Measurements from ENCODE around the gene CSNK1E.
A peak's percentile ranks its signal among the peaks of the same experiment; 100 is the strongest.
"Not testable (repeated sequence)": the region's sequence is repeated elsewhere in the genome, so short reads cannot be mapped to it uniquely, and the experiment has no call there.

Gene CSNK1E

DNA sequence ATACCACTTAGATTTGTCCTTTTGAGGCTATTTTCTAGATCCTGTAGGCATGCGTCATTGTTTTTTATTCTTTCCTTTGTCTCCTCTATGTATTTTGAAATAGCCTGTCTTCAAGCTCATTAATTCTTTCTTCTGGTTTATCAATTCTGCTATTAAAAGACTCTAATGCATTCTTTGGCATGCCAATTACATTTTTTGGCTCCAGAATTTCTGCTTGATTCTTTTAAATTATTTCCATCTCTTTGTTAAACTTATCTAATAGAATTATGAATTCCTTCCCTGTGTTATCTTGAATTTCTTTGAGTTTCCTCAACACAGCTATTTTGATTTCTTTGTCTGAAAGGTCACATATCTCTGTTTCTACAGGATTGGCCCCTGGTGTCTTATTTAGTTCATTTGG, 42.6 kb upstream of the CSNK1E start:
- no CpG with 5 or more reads among the region's 1 CpG for WGBS (ENCODE audit: extremely low coverage, insufficient coverage, insufficient read length)
- H3K27me3 ChIP-seq (ENCODE audit: insufficient read depth, low read length); H2BK12ac ChIP-seq (ENCODE audit: low read length); H3K18ac ChIP-seq (ENCODE audit: low read length); H2BK5ac ChIP-seq (ENCODE audit: low read depth, low read length, poor library complexity); H4K8ac ChIP-seq (ENCODE audit: low read depth, low read length); H3K79me2 ChIP-seq (ENCODE audit: control insufficient read depth, insufficient read depth, low read length, poor library complexity); H3K27ac ChIP-seq (ENCODE audit: low read depth, low read length); H3K9ac ChIP-seq (ENCODE audit: low read length); H3K79me1 ChIP-seq (ENCODE audit: low read length); H3K4me2 ChIP-seq (ENCODE audit: low read length); H3K4ac ChIP-seq (ENCODE audit: low read depth, low read length); H2BK120ac ChIP-seq (ENCODE audit: insufficient read depth, low read length, poor library complexity); H3K23ac ChIP-seq (ENCODE audit: low read length); H2AK5ac ChIP-seq (ENCODE audit: low read length); H4K91ac ChIP-seq (ENCODE audit: low read depth, low read length); H3K36me3 ChIP-seq (ENCODE audit: control insufficient read depth in 1 of 2, insufficient read depth in 2 of 2, low read length in 2 of 2); H4K12ac ChIP-seq (ENCODE audit: low read depth, low read length); H3K4me3 ChIP-seq (ENCODE audit: low read depth, low read length); DNase-seq; H3K9me3 ChIP-seq (ENCODE audit: insufficient read depth, low read depth, low read length); H3K4me1 ChIP-seq (ENCODE audit: control insufficient read depth in 1 of 2, insufficient read depth in 2 of 2, low read length in 2 of 2); H2AFZ ChIP-seq (ENCODE audit: insufficient read depth, low read length, poor library complexity); H3K14ac ChIP-seq (ENCODE audit: low read length): not testable (repeated sequence)

DNA sequence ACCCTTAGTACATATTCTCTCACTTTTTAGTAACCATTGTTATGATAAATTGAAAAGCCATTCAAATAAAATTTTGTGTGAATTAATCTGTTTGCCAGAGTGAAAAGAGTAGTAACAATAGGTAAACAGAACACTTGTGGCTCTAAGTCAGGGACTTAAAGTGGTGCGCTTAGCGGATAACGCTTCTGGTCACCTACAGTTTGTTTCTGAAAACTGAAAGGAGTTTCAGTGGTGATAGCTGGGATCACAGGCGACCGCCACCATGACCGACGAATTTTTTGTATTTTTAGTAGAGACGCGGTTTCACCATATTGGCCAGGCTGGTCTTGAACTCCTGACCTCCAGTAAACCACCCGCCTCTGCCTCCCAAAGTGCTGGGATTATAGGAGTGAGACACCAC, 40.7 kb upstream of the CSNK1E start:
- not testable (repeated sequence) for H2AFZ ChIP-seq (ENCODE audit: insufficient read depth, low read length, poor library complexity); H3K4me1 ChIP-seq (ENCODE audit: control insufficient read depth in 1 of 2, insufficient read depth in 2 of 2, low read length in 2 of 2); DNase-seq; H3K79me2 ChIP-seq (ENCODE audit: control insufficient read depth, insufficient read depth, low read length, poor library complexity); H3K18ac ChIP-seq (ENCODE audit: low read length); H3K4ac ChIP-seq (ENCODE audit: low read depth, low read length); H3K9me3 ChIP-seq (ENCODE audit: insufficient read depth, low read depth, low read length); H3K4me2 ChIP-seq (ENCODE audit: low read length); H4K8ac ChIP-seq (ENCODE audit: low read depth, low read length); H2AK5ac ChIP-seq (ENCODE audit: low read length); H3K23ac ChIP-seq (ENCODE audit: low read length); H3K27me3 ChIP-seq (ENCODE audit: insufficient read depth, low read length); H3K4me3 ChIP-seq (ENCODE audit: low read depth, low read length); H3K14ac ChIP-seq (ENCODE audit: low read length); H4K12ac ChIP-seq (ENCODE audit: low read depth, low read length); H2BK12ac ChIP-seq (ENCODE audit: low read length); H2BK5ac ChIP-seq (ENCODE audit: low read depth, low read length, poor library complexity); H3K27ac ChIP-seq (ENCODE audit: low read depth, low read length); H3K79me1 ChIP-seq (ENCODE audit: low read length); H2BK120ac ChIP-seq (ENCODE audit: insufficient read depth, low read length, poor library complexity); H4K91ac ChIP-seq (ENCODE audit: low read depth, low read length); H3K9ac ChIP-seq (ENCODE audit: low read length)
- WGBS (ENCODE audit: extremely low coverage, insufficient coverage, insufficient read length) = no CpG with 5 or more reads among the region's 10 CpGs
- peaks cover 16 to 18% of the 10 kb centered on the region in 2 experiments for H3K36me3 ChIP-seq (ENCODE audit: control insufficient read depth in 1 of 2, insufficient read depth in 2 of 2, low read length in 2 of 2)

DNA sequence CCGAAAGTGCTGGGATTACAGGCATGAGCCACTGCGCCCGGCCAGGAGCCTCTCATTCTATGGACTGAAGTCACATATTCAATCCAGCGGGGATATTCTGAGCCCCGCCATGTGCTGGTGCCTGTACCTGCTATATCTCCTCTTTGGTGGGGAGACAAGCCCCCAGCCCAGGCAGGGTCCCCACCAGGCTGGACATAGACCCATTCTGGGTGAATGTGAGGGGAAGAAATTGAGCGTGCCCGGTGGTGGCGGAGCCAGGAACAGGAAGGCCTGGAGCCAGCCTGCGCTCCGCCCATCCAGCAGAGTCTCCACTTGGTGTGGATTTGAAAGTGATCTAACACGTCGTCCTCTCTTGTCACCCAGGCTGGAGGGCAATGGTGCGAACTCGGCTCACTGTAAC, 38.0 kb upstream of the CSNK1E start:
- Histone ChIP-seq H3K27ac (ENCODE audit: low read depth, low read length) (no peak overlapping the region), H4K12ac (ENCODE audit: low read depth, low read length) (no peak overlapping the region), H3K79me1 (ENCODE audit: low read length) (no peaks in the 10 kb centered on the region), H3K27me3 (ENCODE audit: insufficient read depth, low read length) (no peaks in the 10 kb centered on the region), H3K4ac (ENCODE audit: low read depth, low read length) (no peak overlapping the region), H3K18ac (ENCODE audit: low read length) (no peak overlapping the region), H3K14ac (ENCODE audit: low read length) (no peak overlapping the region), H4K8ac (ENCODE audit: low read depth, low read length) (no peak overlapping the region), H2BK120ac (ENCODE audit: insufficient read depth, low read length, poor library complexity) (no peak overlapping the region), H2AK5ac (ENCODE audit: low read length) (no peak overlapping the region), H3K79me2 (ENCODE audit: control insufficient read depth, insufficient read depth, low read length, poor library complexity) (no peaks in the 10 kb centered on the region), H3K9ac (ENCODE audit: low read length) (no peak overlapping the region), H3K4me3 (ENCODE audit: low read depth, low read length) (no peak overlapping the region), H2BK5ac (ENCODE audit: low read depth, low read length, poor library complexity) (no peak overlapping the region), H2AFZ (ENCODE audit: insufficient read depth, low read length, poor library complexity) (no peak overlapping the region), H3K23ac (ENCODE audit: low read length) (no peak overlapping the region), H3K4me2 (ENCODE audit: low read length) (no peak overlapping the region), H3K36me3 (ENCODE audit: control insufficient read depth in 1 of 2, insufficient read depth in 2 of 2, low read length in 2 of 2) (peaks cover 16 to 24% of the 10 kb centered on the region in 2 experiments), H3K4me1 (ENCODE audit: control insufficient read depth in 1 of 2, insufficient read depth in 2 of 2, low read length in 2 of 2) (no peaks in the 10 kb centered on the region), H3K9me3 (ENCODE audit: insufficient read depth, low read depth, low read length) (no peaks in the 10 kb centered on the region), H2BK12ac (ENCODE audit: low read length) (no peak overlapping the region), H4K91ac (ENCODE audit: low read depth, low read length) (no peak overlapping the region)
- no peak for DNase-seq
- no CpG with 5 or more reads among the region's 14 CpGs for WGBS (ENCODE audit: extremely low coverage, insufficient coverage, insufficient read length)

DNA sequence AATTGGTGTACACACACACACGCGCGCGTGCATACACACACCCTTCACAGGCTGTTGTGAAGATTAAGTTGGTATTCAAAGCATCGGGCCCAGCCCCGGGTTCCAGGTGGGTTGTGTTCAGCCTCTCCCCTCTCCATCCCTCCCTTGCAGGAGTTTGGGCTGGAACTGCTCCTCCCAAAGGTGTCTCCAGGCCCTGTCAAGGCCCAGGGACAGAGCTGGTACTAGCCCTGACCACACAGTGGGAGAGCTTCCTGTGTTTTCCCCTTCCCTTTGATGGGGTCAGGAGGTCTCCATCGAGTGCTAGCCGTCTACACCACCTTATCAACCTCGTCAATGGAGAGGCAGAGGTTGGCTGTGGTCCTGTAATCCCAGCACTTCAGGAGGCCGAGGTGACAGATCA, 36.5 kb upstream of the CSNK1E start:
- Histone ChIP-seq H3K27me3 (ENCODE audit: insufficient read depth, low read length) (no peaks in the 10 kb centered on the region), H4K8ac (ENCODE audit: low read depth, low read length) (no peak overlapping the region)

More for the DNA sequence above, 36.5 kb upstream of the CSNK1E start:
- Histone ChIP-seq H3K14ac (ENCODE audit: low read length) (no peak overlapping the region), H4K12ac (ENCODE audit: low read depth, low read length) (peak overlapping the region; percentile 31), H2BK12ac (ENCODE audit: low read length) (no peak overlapping the region), H3K79me2 (ENCODE audit: control insufficient read depth, insufficient read depth, low read length, poor library complexity) (no peaks in the 10 kb centered on the region), H4K91ac (ENCODE audit: low read depth, low read length) (no peak overlapping the region), H3K23ac (ENCODE audit: low read length) (no peak overlapping the region), H3K9ac (ENCODE audit: low read length) (no peak overlapping the region), H3K4me3 (ENCODE audit: low read depth, low read length) (no peak overlapping the region), H3K36me3 (ENCODE audit: control insufficient read depth in 1 of 2, insufficient read depth in 2 of 2, low read length in 2 of 2) (peaks cover 16 to 24% of the 10 kb centered on the region in 2 experiments), H3K4ac (ENCODE audit: low read depth, low read length) (no peak overlapping the region), H2BK5ac (ENCODE audit: low read depth, low read length, poor library complexity) (no peak overlapping the region), H3K4me2 (ENCODE audit: low read length) (no peak overlapping the region), H3K27ac (ENCODE audit: low read depth, low read length) (no peak overlapping the region), H2AFZ (ENCODE audit: insufficient read depth, low read length, poor library complexity) (no peak overlapping the region), H3K4me1 (ENCODE audit: control insufficient read depth in 1 of 2, insufficient read depth in 2 of 2, low read length in 2 of 2) (no peaks in the 10 kb centered on the region), H3K79me1 (ENCODE audit: low read length) (no peaks in the 10 kb centered on the region), H2BK120ac (ENCODE audit: insufficient read depth, low read length, poor library complexity) (no peak overlapping the region), H2AK5ac (ENCODE audit: low read length) (no peak overlapping the region), H3K18ac (ENCODE audit: low read length) (no peak overlapping the region), H3K9me3 (ENCODE audit: insufficient read depth, low read depth, low read length) (no peaks in the 10 kb centered on the region)
- WGBS (ENCODE audit: extremely low coverage, insufficient coverage, insufficient read length) = no CpG with 5 or more reads among the region's 10 CpGs
- no peak for DNase-seq
